ENCODE data around the gene TNNI3K.
A peak's percentile ranks its signal among the peaks of the same experiment; 100 is the strongest.

TNNI3K gene

GRCh38 chr1:74197657-74198552 is 37.3 kb upstream of the TNNI3K start, which contains the start of the genes FPGT and LRRIQ3:
Gene FPGT (plus strand): TSS chr1:74198242. CDS start chr1:74198279, 37 bp downstream.
Gene LRRIQ3 (minus strand): TSS chr1:74198176. CDS start chr1:74183684, 14,492 bp downstream.
- Histone ChIP-seq H3K4me3 (ENCODE audit: low read depth, low read length) (peak within 1 kb of the TSS; percentile 82), H3K4me2 (ENCODE audit: low read length) (peak within 1 kb of the TSS; percentile 83), H3K9me3 (ENCODE audit: control insufficient read depth, low read length) (no peaks in the 10 kb centered on the region), H3K9ac (no peak within 1 kb of the TSS), H3K79me2 (no peaks in the 10 kb centered on the region), H3K4me1 (no peaks in the 10 kb centered on the region), H3K27me3 (ENCODE audit: control insufficient read depth, insufficient read depth, low read length) (no peaks in the 10 kb centered on the region), H3K27ac (peak within 1 kb of the TSS; percentile 74), H3K36me3 (ENCODE audit: control insufficient read depth, insufficient read depth, low read length) (no peaks in the 10 kb centered on the region), H2AFZ (peak within 1 kb of the TSS; percentile 70)
- TF ChIP-seq CTCF (IDR thresholded peaks at IDR 0.05) = no peak

GRCh38 chr1:74199504-74199903 is 35.7 kb upstream of the TNNI3K start:
- H3K27me3 ChIP-seq (ENCODE audit: control insufficient read depth, insufficient read depth, low read length) = no peaks in the 10 kb centered on the region
- no peak for TF ChIP-seq CTCF (IDR thresholded peaks at IDR 0.05)
- no peaks in the 10 kb centered on the region for H3K79me2 ChIP-seq
- no peak overlapping the region for H3K27ac ChIP-seq
- H3K4me2 ChIP-seq (ENCODE audit: low read length) = no peak overlapping the region
- H3K4me3 ChIP-seq (ENCODE audit: low read depth, low read length) = no peak overlapping the region
- H3K9me3 ChIP-seq (ENCODE audit: control insufficient read depth, low read length) = no peaks in the 10 kb centered on the region
- no peaks in the 10 kb centered on the region for H3K4me1 ChIP-seq
- no peak overlapping the region for H2AFZ ChIP-seq
- H3K36me3 ChIP-seq (ENCODE audit: control insufficient read depth, insufficient read depth, low read length) = no peaks in the 10 kb centered on the region
- no peak overlapping the region for H3K9ac ChIP-seq

- Histone ChIP-seq H3K36me3 (ENCODE audit: control insufficient read depth, insufficient read depth, low read length) (no peaks in the 10 kb centered on the region), H3K9ac (no peak overlapping the region), H3K79me2 (no peaks in the 10 kb centered on the region), H3K4me2 (ENCODE audit: low read length) (no peak overlapping the region), H3K4me1 (no peaks in the 10 kb centered on the region), H3K4me3 (ENCODE audit: low read depth, low read length) (no peak overlapping the region), H3K27me3 (ENCODE audit: control insufficient read depth, insufficient read depth, low read length) (no peaks in the 10 kb centered on the region), H3K9me3 (ENCODE audit: control insufficient read depth, low read length) (no peaks in the 10 kb centered on the region), H3K27ac (no peak overlapping the region), H2AFZ (no peak overlapping the region)
- no peak for TF ChIP-seq CTCF (IDR thresholded peaks at IDR 0.05)
Measured at GRCh38 chr1:74205266-74205665, 29.9 kb upstream of the TNNI3K start.

GRCh38 chr1:74215229-74215628 is 20.0 kb upstream of the TNNI3K start:
- no peaks in the 10 kb centered on the region for H3K27me3 ChIP-seq (ENCODE audit: control insufficient read depth, insufficient read depth, low read length)
- H3K27ac ChIP-seq = no peak overlapping the region
- no peaks in the 10 kb centered on the region for H3K4me1 ChIP-seq
- no peak overlapping the region for H2AFZ ChIP-seq
- TF ChIP-seq CTCF (IDR thresholded peaks at IDR 0.05) = no peak
- H3K9ac ChIP-seq = no peak overlapping the region
- H3K4me3 ChIP-seq (ENCODE audit: low read depth, low read length) = no peak overlapping the region
- H3K9me3 ChIP-seq (ENCODE audit: control insufficient read depth, low read length) = no peaks in the 10 kb centered on the region
- no peaks in the 10 kb centered on the region for H3K36me3 ChIP-seq (ENCODE audit: control insufficient read depth, insufficient read depth, low read length)
- no peak overlapping the region for H3K4me2 ChIP-seq (ENCODE audit: low read length)
- no peaks in the 10 kb centered on the region for H3K79me2 ChIP-seq
